ENCODE results near the gene ZNF317.
A peak's percentile ranks its signal among the peaks of the same experiment; 100 is the strongest.
"Not testable (repeated sequence)": the region's sequence is repeated elsewhere in the genome, so short reads cannot be mapped to it uniquely, and the experiment has no call there.

Gene ZNF317

GRCh38 chr19:9175326-9175725, 35.1 kb downstream of the ZNF317 start:
- no peak for DNase-seq (ENCODE audit: low read depth)

GRCh38 chr19:9178901-9179300, 38.7 kb downstream of the ZNF317 start, which contains the start of gene OR7D2:
Gene OR7D2, plus strand, starts transcription at chr19:9178979. Its CDS starts 6,803 bp downstream, at chr19:9185782.
- DNase-seq (ENCODE audit: low read depth), result peak; percentile 20

GRCh38 chr19:9183000-9183399, 42.8 kb downstream of the ZNF317 start:
- no peak for DNase-seq (ENCODE audit: low read depth)

- no peak for DNase-seq (ENCODE audit: low read depth)
Observed at GRCh38 chr19:9187191-9187590, 47.0 kb downstream of the ZNF317 start.

GRCh38 chr19:9189535-9189934, 49.3 kb downstream of the ZNF317 start:
- no peak for DNase-seq (ENCODE audit: low read depth)

GRCh38 chr19:9198044-9198443, 57.8 kb downstream of the ZNF317 start:
- DNase-seq (ENCODE audit: low read depth), result not testable (repeated sequence)

- DNase-seq (ENCODE audit: low read depth), result peak; percentile 55
Observed at GRCh38 chr19:9205501-9206113, 65.4 kb downstream of the ZNF317 start.
